ENCODE data around the gene BLOC1S2.
"Not testable (repeated sequence)": the region's sequence is repeated elsewhere in the genome, so short reads cannot be mapped to it uniquely, and the experiment has no call there.

The BLOC1S2 gene

GRCh38 chr10:100286051-100287033, at the start of gene BLOC1S2:
TSS of gene BLOC1S2 (minus strand) at chr10:100286680. CDS start at chr10:100286659, 21 bp downstream.
- DNase-seq (ENCODE audit: low read depth, low spot score): peak; percentile 95

GRCh38 chr10:100334762-100335161, 48.3 kb upstream of the BLOC1S2 start:
- DNase-seq (ENCODE audit: low read depth, low spot score): no peak

DNA sequence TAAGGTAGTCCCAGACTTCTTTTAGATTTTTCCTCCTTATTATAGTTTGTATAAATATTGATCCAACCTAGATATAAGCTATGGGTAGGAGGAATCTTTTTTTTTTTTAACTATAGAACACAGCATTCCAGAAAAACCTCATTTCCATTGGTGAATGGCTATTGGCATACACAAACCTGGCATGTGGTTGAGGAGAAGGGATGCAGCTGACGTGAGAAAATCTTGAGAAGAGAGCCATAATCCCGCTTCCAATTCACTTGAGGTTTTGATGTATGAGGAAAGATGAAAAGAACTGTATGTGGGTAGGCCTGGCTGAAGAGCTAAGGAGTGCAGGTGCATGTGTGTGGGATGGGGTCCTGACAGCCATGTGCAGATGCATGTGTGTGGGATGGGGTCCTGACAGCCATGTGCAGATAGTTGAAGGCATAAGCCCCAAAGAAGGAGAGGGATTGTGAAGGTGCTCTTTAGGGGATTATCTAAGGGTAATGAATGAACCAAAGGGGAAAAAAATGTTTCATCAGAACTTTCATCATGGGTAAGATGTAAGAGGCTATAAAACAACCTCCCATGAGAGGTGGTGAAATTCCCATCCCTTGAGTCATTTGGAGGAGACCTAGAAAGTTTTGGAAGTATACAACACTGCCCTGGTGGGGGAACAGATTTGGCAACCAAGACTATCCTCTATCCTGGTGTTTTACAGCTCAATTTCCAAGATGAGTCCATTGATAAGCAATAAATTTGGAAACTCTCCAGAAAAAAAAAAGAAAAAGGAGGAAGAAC, 47.4 kb upstream of the BLOC1S2 start:
- DNase-seq (ENCODE audit: low read depth, low spot score): no peak

DNA sequence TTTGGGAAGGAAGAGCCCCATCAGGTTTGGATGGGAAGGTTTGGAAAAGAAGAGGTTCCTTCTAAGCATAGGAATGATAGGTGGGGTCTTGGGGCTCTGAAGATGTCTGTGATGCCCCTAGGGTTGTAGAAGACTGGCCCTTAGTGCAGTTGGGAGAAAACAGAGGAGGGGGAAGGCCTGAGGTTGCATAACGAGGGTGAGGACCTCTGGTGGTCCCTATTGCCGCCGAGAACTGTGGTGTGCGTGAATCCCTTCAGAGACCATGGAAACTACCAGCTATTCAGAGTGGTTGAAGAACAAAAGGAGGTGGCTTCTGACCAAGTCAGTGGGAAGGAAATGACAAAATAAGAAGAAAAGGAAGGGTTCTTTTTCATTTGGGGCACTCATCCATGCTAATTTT, 46.6 kb upstream of the BLOC1S2 start:
- DNase-seq (ENCODE audit: low read depth, low spot score): no peak

- no peak for DNase-seq (ENCODE audit: low read depth, low spot score)
Observed at GRCh38 chr10:100330079-100330478, 43.6 kb upstream of the BLOC1S2 start, which contains the start of gene PKD2L1. TSS of gene PKD2L1 (minus strand) at chr10:100330228. CDS start at chr10:100330103, 125 bp downstream.

DNA sequence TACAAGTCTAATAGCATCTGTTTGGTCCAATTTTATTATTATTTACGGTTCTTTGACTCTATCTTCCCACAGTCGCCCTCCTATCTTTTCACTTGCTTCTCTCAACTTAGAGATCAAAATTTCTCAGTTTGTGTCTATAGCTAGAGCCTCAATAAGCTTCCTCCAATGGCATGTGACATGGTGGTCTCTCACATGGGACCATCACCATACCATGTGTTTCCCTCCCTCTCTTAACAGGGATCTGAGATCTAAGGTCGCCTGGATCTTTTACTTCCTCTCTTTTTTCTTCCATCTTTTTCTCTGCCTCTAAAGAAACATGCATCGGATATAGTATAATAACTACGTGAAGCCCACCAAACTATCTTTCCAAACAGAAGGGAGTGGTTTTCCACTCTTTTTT, 41.7 kb upstream of the BLOC1S2 start:
- no peak for DNase-seq (ENCODE audit: low read depth, low spot score)

GRCh38 chr10:100327718-100328009, 41.2 kb upstream of the BLOC1S2 start:
- DNase-seq (ENCODE audit: low read depth, low spot score): no peak

GRCh38 chr10:100327007-100327717, 40.7 kb upstream of the BLOC1S2 start:
- DNase-seq (ENCODE audit: low read depth, low spot score): no peak

DNA sequence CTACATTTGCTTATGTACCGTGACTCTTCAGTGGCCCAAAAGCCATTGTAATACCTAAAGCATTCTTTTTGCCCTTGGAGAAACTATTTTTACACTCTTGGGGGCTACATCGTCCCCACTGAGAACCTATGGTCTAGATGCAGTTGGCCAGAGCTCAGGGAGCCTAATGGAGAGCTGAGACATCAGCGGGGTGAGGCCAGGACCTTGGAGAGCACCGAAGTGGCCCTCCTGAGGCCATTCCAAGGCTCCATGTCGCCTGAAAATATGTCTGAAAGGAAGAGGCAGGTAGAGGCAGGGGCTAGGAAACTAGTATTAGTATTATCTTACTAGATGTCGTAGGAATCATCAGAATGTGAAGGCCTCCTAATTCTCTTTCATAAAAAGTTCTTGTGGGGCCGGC, 38.7 kb upstream of the BLOC1S2 start:
- peak; percentile 39 for DNase-seq (ENCODE audit: low read depth, low spot score)

- DNase-seq (ENCODE audit: low read depth, low spot score): no peak
Observed at GRCh38 chr10:100319707-100320402, 33.4 kb upstream of the BLOC1S2 start.

GRCh38 chr10:100318207-100318606, 31.7 kb upstream of the BLOC1S2 start:
- no peak for DNase-seq (ENCODE audit: low read depth, low spot score)

GRCh38 chr10:100315615-100316014, 29.1 kb upstream of the BLOC1S2 start:
- no peak for DNase-seq (ENCODE audit: low read depth, low spot score)

DNA sequence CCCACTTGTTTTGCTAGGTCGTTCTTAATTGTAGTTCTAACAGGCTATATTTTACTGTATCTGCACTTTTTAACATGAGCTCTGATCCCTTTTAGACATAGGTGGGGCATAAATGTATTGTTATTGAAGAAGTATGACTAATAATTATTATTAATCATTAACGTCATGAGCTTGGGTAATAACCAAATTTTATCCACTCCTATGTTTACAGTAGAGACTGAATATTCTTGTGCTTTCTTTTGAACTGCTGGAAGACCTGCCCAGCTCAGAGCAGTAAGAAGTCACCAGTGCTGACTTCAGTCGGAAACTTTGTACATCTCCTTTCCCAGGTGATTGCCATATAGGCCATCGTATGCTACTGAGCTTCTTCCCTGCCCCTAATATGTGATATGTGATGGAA, 24.8 kb upstream of the BLOC1S2 start:
- no peak for DNase-seq (ENCODE audit: low read depth, low spot score)

DNA sequence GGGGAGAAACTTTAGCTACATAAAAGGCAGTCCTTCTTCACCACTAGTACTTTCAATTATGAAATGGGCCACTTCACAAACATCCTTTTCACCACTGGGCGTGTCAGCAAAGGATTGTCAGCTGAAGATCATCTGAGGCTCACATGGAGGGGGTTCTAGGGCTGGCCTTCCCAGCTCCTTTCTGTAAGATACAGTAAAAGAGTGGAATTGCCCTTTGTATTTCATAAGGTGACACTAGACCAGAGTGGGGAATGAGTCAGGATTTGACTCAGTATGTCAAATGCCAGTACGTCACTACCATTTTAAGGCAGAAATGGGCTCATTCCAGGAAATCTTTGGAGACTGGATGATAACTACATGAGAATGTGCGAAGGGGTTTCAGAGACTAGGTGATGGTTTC, 21.2 kb upstream of the BLOC1S2 start:
- peak; percentile 12 for DNase-seq (ENCODE audit: low read depth, low spot score)

DNA sequence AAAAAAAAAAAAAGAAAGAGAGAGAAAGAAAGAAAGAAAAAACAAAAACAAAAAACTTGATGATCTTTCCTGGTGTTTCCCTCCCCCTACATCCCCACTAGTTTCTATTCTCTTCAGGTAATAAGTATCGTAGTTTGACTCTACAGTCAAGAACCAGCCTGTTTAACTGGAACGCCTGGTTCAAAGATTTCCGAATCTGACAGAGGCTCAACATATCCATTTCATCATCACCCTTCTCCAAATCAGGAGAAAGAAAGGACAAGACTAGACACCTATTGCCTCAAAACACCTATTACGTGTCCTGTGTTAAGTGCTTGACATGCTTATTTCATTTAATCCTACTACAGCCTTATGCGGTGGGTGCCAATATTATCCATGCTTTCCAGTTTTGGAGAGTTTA, 20.4 kb upstream of the BLOC1S2 start:
- no peak for DNase-seq (ENCODE audit: low read depth, low spot score)

DNA sequence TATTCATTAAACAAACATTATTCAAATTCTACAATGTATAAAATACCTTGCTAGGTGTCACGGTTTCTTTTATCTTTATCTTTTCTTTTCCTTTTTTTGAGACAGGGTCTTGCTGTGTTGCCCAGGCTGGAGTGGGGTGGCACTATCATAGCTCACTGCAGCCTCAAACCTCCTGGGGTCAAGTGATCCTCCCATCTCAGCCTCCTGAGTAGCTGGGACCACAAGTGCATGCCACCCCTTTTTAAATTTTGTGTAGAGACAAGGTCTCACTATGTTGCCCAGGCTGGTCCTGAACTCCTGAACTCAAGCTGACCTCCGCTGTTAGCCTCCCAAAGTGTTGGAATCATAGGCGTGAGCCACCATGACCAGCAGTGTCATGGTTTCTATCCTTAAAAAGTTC, 17.9 kb upstream of the BLOC1S2 start:
- DNase-seq (ENCODE audit: low read depth, low spot score): no peak

- peak; percentile 26 for DNase-seq (ENCODE audit: low read depth, low spot score)
Observed at GRCh38 chr10:100303724-100304319, 17.3 kb upstream of the BLOC1S2 start.

DNA sequence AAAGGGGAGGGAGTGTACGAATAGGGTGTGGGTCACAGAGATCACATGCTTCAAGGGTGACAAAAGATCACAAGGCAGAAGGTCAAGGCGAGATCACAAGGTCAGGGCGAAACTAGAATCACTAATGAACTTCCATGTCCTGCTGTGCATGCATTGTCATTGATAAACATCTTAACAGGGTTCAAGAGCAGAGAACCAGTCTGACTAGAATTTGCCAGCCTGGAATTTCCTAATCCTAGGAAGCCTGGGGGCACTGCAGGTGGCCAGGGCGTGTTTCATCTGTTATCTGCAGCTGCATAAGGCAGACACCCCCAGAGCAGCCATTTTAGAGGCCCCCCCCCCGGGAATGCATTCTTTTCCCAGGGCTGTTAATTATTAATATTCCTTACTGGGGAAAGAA, 14.6 kb upstream of the BLOC1S2 start:
- not testable (repeated sequence) for DNase-seq (ENCODE audit: low read depth, low spot score)

- no peak for DNase-seq (ENCODE audit: low read depth, low spot score)
Observed at GRCh38 chr10:100297242-100297641, 10.8 kb upstream of the BLOC1S2 start.

GRCh38 chr10:100293066-100293465, 6.6 kb upstream of the BLOC1S2 start:
- DNase-seq (ENCODE audit: low read depth, low spot score): no peak

- DNase-seq (ENCODE audit: low read depth, low spot score): not testable (repeated sequence)
Observed at GRCh38 chr10:100292300-100292699, 5.8 kb upstream of the BLOC1S2 start.
